CD4-positive, alpha-beta T cell treated with Interleukin-10 for 1 hour (primary cell): ENCODE results near the gene C3orf22.

Experiments
- DNase-seq: peaks from one replicate; pipeline ENCODE4 v3.0.0-alpha.2; 2020

Gene C3orf22

DNA sequence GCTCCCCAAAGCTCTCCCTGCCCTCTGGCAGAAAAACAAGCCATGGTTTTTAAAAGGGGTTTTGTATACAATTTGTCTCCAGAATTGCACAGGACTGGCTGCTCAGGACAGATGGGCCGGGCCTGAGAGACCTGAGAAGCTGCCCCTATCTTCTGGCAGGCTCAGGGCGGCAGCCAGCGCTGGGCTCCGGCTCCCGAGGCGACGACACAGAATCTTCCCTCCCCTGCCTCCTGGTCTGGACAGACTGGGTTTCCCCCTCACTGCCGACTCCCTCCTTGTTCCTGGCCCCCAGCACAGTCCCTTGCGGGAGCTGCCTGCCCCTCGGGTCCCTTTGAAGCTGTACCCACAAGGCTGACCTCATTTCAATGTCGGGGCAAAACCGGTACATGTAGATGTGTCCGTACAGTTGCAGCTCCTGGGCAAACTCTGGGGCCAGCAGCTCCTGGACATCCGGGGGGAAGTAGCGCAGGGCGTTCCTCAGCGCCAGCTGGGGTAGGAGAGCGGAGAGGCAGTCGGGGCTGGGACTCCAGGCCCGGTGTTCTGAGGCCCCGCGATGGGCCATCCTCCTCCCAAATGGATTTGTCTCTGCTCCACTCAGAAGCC, 48.3 kb downstream of the C3orf22 start:
- no peak for DNase-seq

DNA sequence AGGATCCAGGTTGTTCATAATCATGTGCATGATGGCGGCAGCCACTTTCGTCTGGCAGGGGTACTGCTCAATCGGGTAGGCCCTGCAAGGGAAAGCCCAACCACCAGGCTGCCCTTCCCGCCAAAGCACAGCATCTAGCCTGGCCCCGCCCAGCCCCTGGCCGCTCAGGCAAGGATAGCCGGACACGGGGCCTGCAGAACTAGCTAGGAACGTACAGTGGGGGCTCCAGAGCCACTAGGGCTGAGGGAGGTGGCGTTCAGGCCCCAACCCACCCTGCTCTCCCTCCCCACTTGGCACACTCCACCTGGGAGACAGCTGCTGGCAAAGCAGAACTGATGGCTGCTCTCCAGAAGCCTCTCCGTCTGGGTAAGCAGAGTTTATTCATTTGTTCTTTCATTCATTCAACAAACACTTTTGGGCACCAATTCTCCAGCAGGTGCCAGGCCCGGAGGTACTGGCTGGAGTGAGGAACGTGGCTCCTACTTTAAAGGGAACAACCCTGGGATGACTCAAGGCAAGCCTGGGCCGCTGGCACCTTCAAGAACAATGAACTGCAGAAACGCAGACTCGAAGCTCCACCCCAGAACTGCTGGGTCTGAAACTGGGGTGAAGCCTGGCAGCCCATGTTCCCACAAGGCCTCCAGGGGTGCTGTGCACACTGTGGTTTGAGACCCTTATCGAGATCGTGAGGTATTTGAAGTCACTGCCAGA, 49.0 kb downstream of the C3orf22 start:
- DNase-seq, result no peak

GRCh38 chr3:126508564-126508964, 50.2 kb downstream of the C3orf22 start:
- no peak for DNase-seq

- no peak for DNase-seq
Observed at GRCh38 chr3:126507886-126508285, 50.8 kb downstream of the C3orf22 start.

- DNase-seq, result no peak
Observed at GRCh38 chr3:126503701-126504100, 55.0 kb downstream of the C3orf22 start.

DNA sequence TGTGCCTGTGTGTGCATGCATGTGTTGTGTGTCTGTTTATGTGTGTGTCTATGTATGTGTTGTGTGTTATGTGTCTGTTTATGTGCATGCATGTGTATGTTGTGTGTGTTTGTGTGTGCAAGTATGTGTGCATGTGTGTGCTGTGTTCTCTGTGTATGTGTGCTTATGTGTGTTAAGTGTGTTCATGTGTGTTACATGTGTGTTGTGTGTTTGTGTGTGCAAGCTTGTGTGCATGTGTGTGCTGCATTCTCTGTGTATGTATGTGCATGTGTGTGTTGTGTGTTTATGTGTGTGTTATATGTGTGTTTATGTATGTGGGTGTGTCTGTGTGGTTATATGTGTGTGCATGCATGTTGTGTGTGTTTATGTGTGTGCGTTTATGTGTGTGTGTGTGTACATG, 56.1 kb downstream of the C3orf22 start:
- DNase-seq, result no peak

- DNase-seq, result no peak
Observed at GRCh38 chr3:126501736-126502135, 57.0 kb downstream of the C3orf22 start.

DNA sequence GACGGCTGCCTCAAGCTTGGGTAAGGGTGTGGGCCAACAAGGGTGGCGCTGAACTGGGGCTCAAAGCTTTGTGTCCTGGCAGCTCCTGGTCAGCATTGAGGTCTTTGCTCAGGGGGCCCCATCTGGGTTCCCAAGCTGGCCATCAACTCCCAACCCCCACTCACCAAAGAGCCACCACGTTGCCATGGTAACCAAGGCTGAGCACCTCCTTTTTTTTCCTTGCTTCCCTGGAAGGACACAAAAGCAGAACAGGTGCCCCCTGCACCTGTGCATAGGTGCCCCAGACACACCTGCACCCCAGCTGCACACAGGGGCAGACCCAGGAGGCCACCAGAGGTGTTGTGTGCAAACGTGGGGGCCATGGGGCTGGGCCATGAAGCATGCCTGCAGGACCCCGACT, 57.7 kb downstream of the C3orf22 start:
- no peak for DNase-seq

GRCh38 chr3:126500016-126500415, 58.7 kb downstream of the C3orf22 start:
- DNase-seq, result no peak
